Spleen (tissue), 7 donors: ENCODE data around the gene TMEM131L.

ENCODE experiments used
- POLR2AphosphoS5 ChIP-seq, 3 donors: sonication (generic); formaldehyde crosslinking; IDR thresholded peaks; one replicate each; pipeline ENCODE4 v1.5.1; 2017; ENCODE audit warnings: antibody characterized with exemption in 3 of 3
- TF ChIP-seq, protein P1 (sequence below), 11 experiments: fragments of 200-600 bp in 7 of 11; fragments of 450-650 bp in 4 of 11; sonication (generic) in 4 of 11; IDR thresholded peaks in 8 of 11; conservative IDR thresholded peaks in 3 of 11; 1 replicate in 7 of 11; 2 replicates in 4 of 11; pipeline versions ENCODE4 v1.4.0 to v1.8.0; 2016 to 2021; ENCODE audit warnings: antibody characterized with exemption in 11 of 11, inconsistent platforms in 4 of 11, mild to moderate bottlenecking in 1 of 11
- donor health status: DM: no; HTN: no; CAD: no; lungs with moderate emphysema.
- donor health status: DM: no; HTN: no; CAD: no.
- donor health status: DM: no; HTN: no; CAD: no.

DNA sequence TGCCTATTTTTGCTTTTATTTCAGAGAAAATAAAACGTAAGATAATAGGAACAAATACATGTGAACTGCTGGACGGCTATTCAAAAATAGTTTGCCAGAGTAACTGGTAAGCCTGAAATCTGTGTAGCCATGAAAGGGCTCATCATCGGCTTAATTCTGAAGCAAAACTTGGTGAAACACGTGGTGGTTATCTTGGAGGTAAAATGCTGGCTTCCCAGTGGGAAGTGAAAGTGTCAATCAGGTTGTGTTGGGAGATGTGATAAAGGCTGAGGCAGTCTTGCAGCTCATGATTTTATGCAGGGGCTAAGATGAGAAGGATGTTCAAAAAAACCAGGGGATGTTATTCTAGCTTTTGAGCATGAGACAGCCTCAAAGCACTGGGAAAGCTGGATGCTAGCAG, 181.8 kb downstream of the TMEM131L start:
- TF ChIP-seq, protein P1, sequence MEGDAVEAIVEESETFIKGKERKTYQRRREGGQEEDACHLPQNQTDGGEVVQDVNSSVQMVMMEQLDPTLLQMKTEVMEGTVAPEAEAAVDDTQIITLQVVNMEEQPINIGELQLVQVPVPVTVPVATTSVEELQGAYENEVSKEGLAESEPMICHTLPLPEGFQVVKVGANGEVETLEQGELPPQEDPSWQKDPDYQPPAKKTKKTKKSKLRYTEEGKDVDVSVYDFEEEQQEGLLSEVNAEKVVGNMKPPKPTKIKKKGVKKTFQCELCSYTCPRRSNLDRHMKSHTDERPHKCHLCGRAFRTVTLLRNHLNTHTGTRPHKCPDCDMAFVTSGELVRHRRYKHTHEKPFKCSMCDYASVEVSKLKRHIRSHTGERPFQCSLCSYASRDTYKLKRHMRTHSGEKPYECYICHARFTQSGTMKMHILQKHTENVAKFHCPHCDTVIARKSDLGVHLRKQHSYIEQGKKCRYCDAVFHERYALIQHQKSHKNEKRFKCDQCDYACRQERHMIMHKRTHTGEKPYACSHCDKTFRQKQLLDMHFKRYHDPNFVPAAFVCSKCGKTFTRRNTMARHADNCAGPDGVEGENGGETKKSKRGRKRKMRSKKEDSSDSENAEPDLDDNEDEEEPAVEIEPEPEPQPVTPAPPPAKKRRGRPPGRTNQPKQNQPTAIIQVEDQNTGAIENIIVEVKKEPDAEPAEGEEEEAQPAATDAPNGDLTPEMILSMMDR (IDR thresholded peaks at IDR 0.05 in 8 of 11, conservative IDR thresholded peaks at IDR 0.05 in 3 of 11) = no peak
- TF ChIP-seq POLR2AphosphoS5 (IDR thresholded peaks at IDR 0.05) = no peak
